H9 (cell line): ENCODE data around the gene GTF2H4. TPM values are rescaled to one million over a fixed set of nuclear protein-coding genes. Genes with fewer than 3 reads are reported as not detected.
A peak's percentile ranks its signal among the peaks of the same experiment; 100 is the strongest.

ENCODE experiments used
- DNase-seq: peaks from one replicate; pipeline ENCODE4 v3.0.0-alpha.2; 2017
- H2AFZ ChIP-seq: one replicate; pipeline ENCODE4 v1.6.1; 2013; ENCODE audit warnings: mild to moderate bottlenecking, low read length, control low read depth, moderate library complexity
- H2AK5ac ChIP-seq: 2 replicates; pipeline ENCODE4 v1.6.1; 2013; ENCODE audit warnings: low read length, control low read depth, mixed read lengths; ENCODE audit not compliant: insufficient read length
- H2BK120ac ChIP-seq: one replicate; pipeline ENCODE4 v1.6.1; 2013; ENCODE audit warnings: low read depth, mild to moderate bottlenecking, low read length, control low read depth, inconsistent platforms; ENCODE audit not compliant: poor library complexity, severe bottlenecking
- H2BK12ac ChIP-seq: 2 replicates; pipeline ENCODE4 v1.6.1; 2013; ENCODE audit warnings: low read length, control low read depth, mixed read lengths, low read depth; ENCODE audit not compliant: insufficient read length
- H2BK15ac ChIP-seq: 2 replicates; pipeline ENCODE4 v1.6.1; 2013; ENCODE audit warnings: low read depth, low read length, control low read depth
- H2BK20ac ChIP-seq: one replicate; pipeline ENCODE4 v1.6.1; 2013; ENCODE audit warnings: low read depth, mild to moderate bottlenecking, low read length, control low read depth, inconsistent platforms; ENCODE audit not compliant: poor library complexity, severe bottlenecking
- H2BK5ac ChIP-seq: 2 replicates; pipeline ENCODE4 v1.6.1; 2013; ENCODE audit warnings: low read length, control low read depth, mixed read lengths; ENCODE audit not compliant: insufficient read length
- H3K14ac ChIP-seq: 2 replicates; pipeline ENCODE4 v1.6.1; 2013; ENCODE audit warnings: low read length, control low read depth; ENCODE audit not compliant: insufficient read depth
- H3K18ac ChIP-seq: 2 replicates; pipeline ENCODE4 v1.6.1; 2013; ENCODE audit warnings: low read depth, mild to moderate bottlenecking, mixed read lengths, low read length, control low read depth; ENCODE audit not compliant: insufficient read length
- H3K23ac ChIP-seq: 2 replicates; pipeline ENCODE4 v1.6.1; 2013; ENCODE audit warnings: low read length, control low read depth, mixed read lengths, low read depth; ENCODE audit not compliant: insufficient read length
- H3K23me2 ChIP-seq: 2 replicates; pipeline ENCODE4 v1.6.1; 2013; ENCODE audit warnings: low read depth, mild to moderate bottlenecking, mixed read lengths, low read length, control low read depth; ENCODE audit not compliant: insufficient read length, poor library complexity, severe bottlenecking
- H3K27ac ChIP-seq: 2 replicates; pipeline ENCODE4 v1.5.1; 2013; ENCODE audit warnings: low read length, control low read depth, mixed read lengths, low read depth; ENCODE audit not compliant: insufficient read length
- H3K27me3 ChIP-seq: 2 replicates; pipeline ENCODE4 v1.6.1; 2013; ENCODE audit warnings: low read length, control low read depth, inconsistent platforms; ENCODE audit not compliant: insufficient read depth
- H3K4ac ChIP-seq: 2 replicates; pipeline ENCODE4 v1.6.1; 2013; ENCODE audit warnings: low read depth, mild to moderate bottlenecking, control low read depth, inconsistent platforms, low read length, moderate library complexity
- H3K4me1 ChIP-seq: 2 replicates; pipeline ENCODE4 v1.6.1; 2013; ENCODE audit warnings: low read length, control low read depth, inconsistent platforms; ENCODE audit not compliant: insufficient read depth
- H3K4me2 ChIP-seq: 2 replicates; pipeline ENCODE4 v1.6.1; 2013; ENCODE audit warnings: low read length, control low read depth, mixed read lengths; ENCODE audit not compliant: insufficient read length, insufficient read depth
- H3K56ac ChIP-seq: 2 replicates; pipeline ENCODE4 v1.6.1; 2013; ENCODE audit warnings: low read depth, mild to moderate bottlenecking, mixed read lengths, low read length, control low read depth; ENCODE audit not compliant: insufficient read length
- H3K79me1 ChIP-seq: 2 replicates; pipeline ENCODE4 v1.6.1; 2013; ENCODE audit warnings: low read depth, mild to moderate bottlenecking, moderate library complexity, low read length, control low read depth, inconsistent platforms; ENCODE audit not compliant: insufficient read depth, poor library complexity, severe bottlenecking
- H3K79me2 ChIP-seq: 2 replicates; pipeline ENCODE4 v1.6.1; 2013; ENCODE audit warnings: low read length, control low read depth, inconsistent platforms; ENCODE audit not compliant: insufficient read depth
- H3K9ac ChIP-seq: 2 replicates; pipeline ENCODE4 v1.6.1; 2013; ENCODE audit warnings: low read length, control low read depth, mixed read lengths; ENCODE audit not compliant: insufficient read length; ENCODE audit errors: extremely low read depth
- H3K9me3 ChIP-seq: one replicate; pipeline ENCODE4 v1.6.1; 2013; ENCODE audit warnings: low read depth, low read length, inconsistent platforms; ENCODE audit not compliant: control insufficient read depth
- H3T11ph ChIP-seq: one replicate; pipeline ENCODE4 v1.6.1; 2013; ENCODE audit warnings: mild to moderate bottlenecking, low read length, control low read depth, inconsistent platforms
- H4K20me1 ChIP-seq: one replicate; pipeline ENCODE4 v1.6.1; 2013; ENCODE audit not compliant: control insufficient read depth, insufficient read length, insufficient read depth
- H4K5ac ChIP-seq: 2 replicates; pipeline ENCODE4 v1.6.1; 2013; ENCODE audit warnings: low read depth, mild to moderate bottlenecking, mixed read lengths, low read length, control low read depth; ENCODE audit not compliant: insufficient read length
- H4K8ac ChIP-seq: replicated peaks from 2 replicates; pipeline ENCODE4 v1.6.1; 2013; ENCODE audit warnings: low read length, control low read depth, mixed read lengths, low read depth; ENCODE audit not compliant: insufficient read length
- H4K91ac ChIP-seq: 2 replicates; pipeline ENCODE4 v1.6.1; 2013; ENCODE audit warnings: low read depth, mild to moderate bottlenecking, moderate library complexity, mixed read lengths, low read length, control low read depth; ENCODE audit not compliant: insufficient read length
- H3K27ac Mint-ChIP-seq, 3 experiments: 2 replicates in 2 of 3; 3 replicates in 1 of 3; pipeline ENCODE4 v1.8.0; 2020 to 2021; ENCODE audit warnings: mixed read lengths in 3 of 3, mild to moderate bottlenecking in 1 of 3, moderate library complexity in 1 of 3
- H3K27me3 Mint-ChIP-seq: 2 replicates; pipeline ENCODE4 v1.8.0; 2021; ENCODE audit warnings: low read depth, mild to moderate bottlenecking, moderate library complexity, mixed read lengths
- H3K36me3 Mint-ChIP-seq, 3 experiments: 2 replicates in 2 of 3; 3 replicates in 1 of 3; pipeline ENCODE4 v1.8.0; 2020 to 2021; ENCODE audit warnings: low read depth in 3 of 3, mixed read lengths in 3 of 3; ENCODE audit not compliant: insufficient read depth in 1 of 3
- H3K4me1 Mint-ChIP-seq, 2 experiments: 2 replicates each; pipeline ENCODE4 v1.8.0; 2020; ENCODE audit warnings: mixed read lengths in 2 of 2
- H3K4me3 Mint-ChIP-seq, 2 experiments: 2 replicates in 1 of 2; 3 replicates in 1 of 2; pipeline ENCODE4 v1.8.0; 2020 to 2021; ENCODE audit warnings: mild to moderate bottlenecking in 2 of 2, mixed read lengths in 2 of 2, moderate library complexity in 1 of 2
- H3K9me3 Mint-ChIP-seq, 2 experiments: 2 replicates in 1 of 2; 3 replicates in 1 of 2; pipeline ENCODE4 v1.8.0; 2020; ENCODE audit warnings: mild to moderate bottlenecking in 2 of 2, mixed read lengths in 2 of 2, moderate library complexity in 1 of 2
- WGBS: extraction: QIAGEN DNeasy Blood & Tissue Kit; methylation state at CpG from one replicate; pipeline ENCODE4 v1.1.7; 2013; ENCODE audit warnings: missing lambda C conversion rate, low lambda C conversion rate, mixed read lengths; ENCODE audit not compliant: insufficient read length; ENCODE audit errors: extremely low coverage; 5-methylcytosine and 5-hydroxymethylcytosine counted together
- total RNA-seq: library from RNA; stranded (reverse); gene quantifications from 2 replicates; pipeline ENCODE4 v1.2.1, GENCODE V29; 2021
- TF ChIP-seq, protein P1 (sequence below): fragments of 200-600 bp; sonication (generic); conservative IDR thresholded peaks from 3 replicates; pipeline ENCODE4 v1.8.0; 2021; ENCODE audit warnings: antibody characterized with exemption, mild to moderate bottlenecking

GTF2H4 gene
- total RNA-seq, 1 experiment from 2014 or later, result 60.8 TPM

DNA sequence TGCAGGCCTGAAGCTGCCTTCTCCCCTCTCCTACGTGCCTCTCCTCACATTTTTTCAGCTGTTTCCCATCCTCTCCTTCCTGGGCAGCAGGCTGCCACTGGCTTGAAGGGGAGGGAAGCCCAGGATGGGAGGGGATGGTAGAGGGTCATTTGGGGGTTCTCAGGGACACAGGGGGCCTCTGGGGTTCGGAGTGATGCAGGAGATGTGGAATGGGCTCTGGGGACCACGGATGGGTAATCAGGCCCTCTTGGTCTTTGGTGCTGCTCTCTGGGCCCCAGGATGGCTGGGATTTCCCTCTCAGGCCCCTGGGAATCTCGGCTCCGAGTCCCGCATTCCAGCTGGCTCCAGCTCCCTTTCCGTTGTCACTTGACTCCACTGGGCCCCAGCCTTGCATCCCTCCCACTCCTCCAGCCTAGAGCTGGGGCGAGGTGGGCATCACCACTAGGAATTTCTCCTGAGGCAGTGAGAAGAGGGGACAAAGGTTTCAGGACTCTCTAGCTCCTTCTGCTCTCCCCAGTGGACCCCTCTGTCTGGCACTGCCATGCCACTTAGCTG lies 25.7 kb upstream of the GTF2H4 start:
- Histone ChIP-seq H3K4me1 (peaks cover 9% of the 10 kb centered on the region; the same call in 1 of the 2 replicates), H3K9me3 (no peaks in the 10 kb centered on the region), H2BK15ac (no peak overlapping the region), H2BK5ac (no peak overlapping the region), H3K4ac (no peak overlapping the region), H3K23ac (no peak overlapping the region), H2BK12ac (no peak overlapping the region), H3K56ac (no peak overlapping the region), H3K14ac (peak overlapping the region; percentile 45), H2AK5ac (no peak overlapping the region), H2BK120ac (no peak overlapping the region), H3K27ac (no peak overlapping the region), H3K23me2 (peaks cover 37% of the 10 kb centered on the region), H3K79me1 (no peaks in the 10 kb centered on the region), H4K5ac (no peak overlapping the region), H2BK20ac (no peak overlapping the region), H4K20me1 (no peaks in the 10 kb centered on the region), H3T11ph (no peak overlapping the region), H4K91ac (no peak overlapping the region), H3K9ac (peak overlapping the region; percentile 43), H3K18ac (no peak overlapping the region), H3K4me2 (peak overlapping the region; percentile 95), H2AFZ (no peak overlapping the region), H3K27me3 (no peaks in the 10 kb centered on the region), H4K8ac (no peak overlapping the region), H3K79me2 (peaks cover 13% of the 10 kb centered on the region; the same call in 1 of the 2 replicates)
- TF ChIP-seq, protein P1, sequence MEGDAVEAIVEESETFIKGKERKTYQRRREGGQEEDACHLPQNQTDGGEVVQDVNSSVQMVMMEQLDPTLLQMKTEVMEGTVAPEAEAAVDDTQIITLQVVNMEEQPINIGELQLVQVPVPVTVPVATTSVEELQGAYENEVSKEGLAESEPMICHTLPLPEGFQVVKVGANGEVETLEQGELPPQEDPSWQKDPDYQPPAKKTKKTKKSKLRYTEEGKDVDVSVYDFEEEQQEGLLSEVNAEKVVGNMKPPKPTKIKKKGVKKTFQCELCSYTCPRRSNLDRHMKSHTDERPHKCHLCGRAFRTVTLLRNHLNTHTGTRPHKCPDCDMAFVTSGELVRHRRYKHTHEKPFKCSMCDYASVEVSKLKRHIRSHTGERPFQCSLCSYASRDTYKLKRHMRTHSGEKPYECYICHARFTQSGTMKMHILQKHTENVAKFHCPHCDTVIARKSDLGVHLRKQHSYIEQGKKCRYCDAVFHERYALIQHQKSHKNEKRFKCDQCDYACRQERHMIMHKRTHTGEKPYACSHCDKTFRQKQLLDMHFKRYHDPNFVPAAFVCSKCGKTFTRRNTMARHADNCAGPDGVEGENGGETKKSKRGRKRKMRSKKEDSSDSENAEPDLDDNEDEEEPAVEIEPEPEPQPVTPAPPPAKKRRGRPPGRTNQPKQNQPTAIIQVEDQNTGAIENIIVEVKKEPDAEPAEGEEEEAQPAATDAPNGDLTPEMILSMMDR, result no peak
- Mint-ChIP-seq H3K9me3 (peaks cover 0 to 2% of the 10 kb centered on the region in 2 experiments; a peak in 1 of 5 replicates), H3K4me3 (peak overlapping the region; percentile 72 to 92), H3K27ac (peak overlapping the region; percentile 65 to 88 (median 85)), H3K4me1 (peaks cover 75 to 78% of the 10 kb centered on the region in 2 experiments), H3K36me3 (peaks cover 0 to 11% (median 2%) of the 10 kb centered on the region in 3 experiments; a peak in 5 of 7 replicates), H3K27me3 (no peaks in the 10 kb centered on the region; the same call in 1 of the 2 replicates)
- WGBS, result no CpG with 5 or more reads among the region's 8 CpGs
- no peak for DNase-seq
